Nephron progenitor cell (in vitro differentiated cells): ENCODE measurements around the gene CNKSR2.

Experiments
- DNase-seq: peaks from one replicate; pipeline ENCODE4 v3.0.0; 2021
- H3K27ac Mint-ChIP-seq: 2 replicates; pipeline ENCODE4 v1.8.0; 2021; ENCODE audit warnings: mild to moderate bottlenecking, moderate library complexity, mixed read lengths
- H3K27me3 Mint-ChIP-seq: 2 replicates; pipeline ENCODE4 v1.8.0; 2021; ENCODE audit warnings: mild to moderate bottlenecking, low read depth, mixed read lengths; ENCODE audit not compliant: poor library complexity
- H3K36me3 Mint-ChIP-seq: 2 replicates; pipeline ENCODE4 v1.8.0; 2021; ENCODE audit warnings: low read depth, mixed read lengths
- H3K4me1 Mint-ChIP-seq: 2 replicates; pipeline ENCODE4 v1.8.0; 2021; ENCODE audit warnings: mixed read lengths
- H3K4me3 Mint-ChIP-seq: 2 replicates; pipeline ENCODE4 v1.8.0; 2021; ENCODE audit warnings: mild to moderate bottlenecking, moderate library complexity, mixed read lengths
- H3K9me3 Mint-ChIP-seq: 2 replicates; pipeline ENCODE4 v1.8.0; 2021; ENCODE audit warnings: mild to moderate bottlenecking, moderate library complexity, mixed read lengths
- TF ChIP-seq, protein P1 (sequence below): fragments of 200-600 bp; sonication (generic); IDR thresholded peaks from 2 replicates; pipeline ENCODE4 v1.5.0; 2021; ENCODE audit warnings: antibody characterized with exemption

CNKSR2 gene

DNA sequence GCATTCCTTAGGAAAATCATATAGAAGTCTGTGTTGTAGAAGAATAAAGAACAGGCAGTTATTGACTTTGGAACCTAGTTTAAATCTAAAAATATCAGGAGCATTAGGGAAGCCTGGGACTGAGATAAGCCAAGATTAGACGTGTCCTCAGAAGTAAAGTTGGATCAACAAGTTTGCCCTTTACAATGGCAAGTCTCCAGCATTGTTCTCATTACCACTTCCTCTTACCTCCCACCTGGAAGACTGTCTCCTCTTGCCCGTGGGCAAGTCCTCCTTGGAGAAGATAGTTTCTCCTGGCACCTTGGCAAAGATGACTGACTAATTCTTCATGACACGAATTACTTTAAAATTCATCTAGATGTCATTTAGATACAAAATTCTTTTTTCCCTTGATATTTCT lies 37.8 kb downstream of the CNKSR2 start:
- H3K27me3 Mint-ChIP-seq: peaks cover 3% of the 10 kb centered on the region
- DNase-seq: no peak
- no peak overlapping the region for H3K27ac Mint-ChIP-seq
- TF ChIP-seq, protein P1, sequence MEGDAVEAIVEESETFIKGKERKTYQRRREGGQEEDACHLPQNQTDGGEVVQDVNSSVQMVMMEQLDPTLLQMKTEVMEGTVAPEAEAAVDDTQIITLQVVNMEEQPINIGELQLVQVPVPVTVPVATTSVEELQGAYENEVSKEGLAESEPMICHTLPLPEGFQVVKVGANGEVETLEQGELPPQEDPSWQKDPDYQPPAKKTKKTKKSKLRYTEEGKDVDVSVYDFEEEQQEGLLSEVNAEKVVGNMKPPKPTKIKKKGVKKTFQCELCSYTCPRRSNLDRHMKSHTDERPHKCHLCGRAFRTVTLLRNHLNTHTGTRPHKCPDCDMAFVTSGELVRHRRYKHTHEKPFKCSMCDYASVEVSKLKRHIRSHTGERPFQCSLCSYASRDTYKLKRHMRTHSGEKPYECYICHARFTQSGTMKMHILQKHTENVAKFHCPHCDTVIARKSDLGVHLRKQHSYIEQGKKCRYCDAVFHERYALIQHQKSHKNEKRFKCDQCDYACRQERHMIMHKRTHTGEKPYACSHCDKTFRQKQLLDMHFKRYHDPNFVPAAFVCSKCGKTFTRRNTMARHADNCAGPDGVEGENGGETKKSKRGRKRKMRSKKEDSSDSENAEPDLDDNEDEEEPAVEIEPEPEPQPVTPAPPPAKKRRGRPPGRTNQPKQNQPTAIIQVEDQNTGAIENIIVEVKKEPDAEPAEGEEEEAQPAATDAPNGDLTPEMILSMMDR: no peak
- peaks cover 7% of the 10 kb centered on the region for H3K4me1 Mint-ChIP-seq
- H3K4me3 Mint-ChIP-seq: no peak overlapping the region
- peaks cover 15% of the 10 kb centered on the region for H3K9me3 Mint-ChIP-seq
- H3K36me3 Mint-ChIP-seq: peaks cover 17% of the 10 kb centered on the region

DNA sequence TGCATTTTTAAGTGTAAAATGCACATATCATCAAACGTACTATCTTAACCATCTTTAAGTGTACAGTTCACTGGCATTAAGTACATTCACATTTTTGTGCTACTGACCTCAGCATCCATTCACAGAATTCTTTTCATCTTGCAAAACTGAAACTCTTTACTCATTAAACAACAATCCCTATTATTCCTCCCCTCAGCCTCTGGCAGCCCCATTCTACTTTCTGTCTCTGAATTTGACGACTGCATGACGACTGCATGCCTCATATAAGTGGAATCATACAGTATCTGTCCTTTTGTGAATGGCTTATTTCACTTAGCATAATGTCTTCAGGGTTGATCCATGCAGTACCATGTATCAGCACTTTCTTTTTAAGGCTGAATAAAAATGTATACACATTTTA lies 38.7 kb downstream of the CNKSR2 start:
- TF ChIP-seq, protein P1: no peak
- Mint-ChIP-seq H3K27me3 (peaks cover 3% of the 10 kb centered on the region), H3K36me3 (peaks cover 21% of the 10 kb centered on the region)

DNA sequence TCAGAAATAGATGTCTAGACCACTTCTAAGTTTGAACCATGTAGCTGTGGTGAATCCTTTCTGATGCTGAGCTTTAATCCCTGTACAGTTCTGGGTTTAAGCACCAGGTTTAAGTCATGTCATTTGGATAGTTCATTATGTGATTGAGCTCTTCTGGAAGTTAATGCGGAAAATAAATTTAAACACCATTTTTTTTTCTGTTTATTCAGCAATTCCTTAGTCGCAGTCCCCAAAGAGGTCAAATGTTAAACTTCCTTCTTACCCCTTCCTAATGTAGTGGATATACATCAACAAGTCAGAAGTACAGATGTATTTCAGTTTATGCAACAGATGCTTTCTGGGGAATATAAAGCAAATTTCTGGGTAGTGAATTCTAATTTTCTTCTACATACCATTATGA lies 52.9 kb downstream of the CNKSR2 start:
- Mint-ChIP-seq H3K4me1 (no peaks in the 10 kb centered on the region), H3K36me3 (peaks cover 4% of the 10 kb centered on the region), H3K9me3 (no peaks in the 10 kb centered on the region), H3K4me3 (no peak overlapping the region), H3K27me3 (no peaks in the 10 kb centered on the region), H3K27ac (no peak overlapping the region)
- TF ChIP-seq, protein P1: no peak
- DNase-seq: no peak

More for the DNA sequence above, 38.7 kb downstream of the CNKSR2 start:
- no peak for DNase-seq
- Mint-ChIP-seq H3K4me3 (no peak overlapping the region), H3K27ac (no peak overlapping the region), H3K4me1 (peaks cover 7% of the 10 kb centered on the region), H3K9me3 (peaks cover 22% of the 10 kb centered on the region)

DNA sequence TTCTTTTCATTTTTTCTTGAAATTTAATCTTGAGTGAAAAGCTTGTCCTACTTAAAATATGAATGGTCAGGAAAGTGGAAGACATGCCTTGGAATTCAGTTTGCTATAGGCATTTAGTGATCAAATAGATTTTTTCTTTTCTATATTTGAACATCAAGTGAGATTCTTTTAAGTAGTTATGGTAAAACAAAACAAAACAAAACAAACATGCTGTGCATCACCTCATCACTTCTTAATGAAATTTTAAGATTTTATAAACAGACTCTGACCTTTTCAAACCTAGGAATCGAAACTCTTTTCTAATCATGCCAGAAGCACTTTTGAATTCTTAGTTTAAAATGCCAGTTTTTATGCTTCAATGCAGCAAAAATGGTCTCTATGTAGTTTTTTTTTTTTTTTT lies 62.8 kb downstream of the CNKSR2 start:
- DNase-seq: no peak
- TF ChIP-seq, protein P1: no peak
- no peak overlapping the region for H3K4me3 Mint-ChIP-seq
- H3K27ac Mint-ChIP-seq: no peak overlapping the region
- no peaks in the 10 kb centered on the region for H3K9me3 Mint-ChIP-seq
- H3K4me1 Mint-ChIP-seq: no peaks in the 10 kb centered on the region
- no peaks in the 10 kb centered on the region for H3K27me3 Mint-ChIP-seq
- no peaks in the 10 kb centered on the region for H3K36me3 Mint-ChIP-seq

DNA sequence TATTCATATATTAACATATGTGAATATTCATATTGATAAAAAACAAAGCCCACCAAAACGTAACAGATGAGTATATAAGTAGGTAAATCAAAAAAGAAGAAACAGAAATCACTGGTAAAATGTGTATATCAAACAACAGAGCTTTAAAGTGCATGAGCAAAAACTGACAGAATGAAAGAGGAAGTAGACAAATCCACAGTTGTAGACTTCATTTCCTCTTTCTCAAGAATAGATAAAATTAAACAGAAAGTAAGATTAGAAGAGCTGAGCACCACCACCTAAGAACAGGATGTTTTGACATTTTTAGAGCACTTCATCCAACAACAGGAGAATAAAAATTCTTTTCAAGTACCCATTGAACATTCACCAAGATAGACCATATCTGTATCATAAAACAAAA lies 64.6 kb downstream of the CNKSR2 start:
- no peak overlapping the region for H3K27ac Mint-ChIP-seq
- H3K4me3 Mint-ChIP-seq: no peak overlapping the region
- DNase-seq: no peak
- no peaks in the 10 kb centered on the region for H3K4me1 Mint-ChIP-seq
- TF ChIP-seq, protein P1: no peak
- H3K27me3 Mint-ChIP-seq: no peaks in the 10 kb centered on the region
- no peaks in the 10 kb centered on the region for H3K36me3 Mint-ChIP-seq
- no peaks in the 10 kb centered on the region for H3K9me3 Mint-ChIP-seq

DNA sequence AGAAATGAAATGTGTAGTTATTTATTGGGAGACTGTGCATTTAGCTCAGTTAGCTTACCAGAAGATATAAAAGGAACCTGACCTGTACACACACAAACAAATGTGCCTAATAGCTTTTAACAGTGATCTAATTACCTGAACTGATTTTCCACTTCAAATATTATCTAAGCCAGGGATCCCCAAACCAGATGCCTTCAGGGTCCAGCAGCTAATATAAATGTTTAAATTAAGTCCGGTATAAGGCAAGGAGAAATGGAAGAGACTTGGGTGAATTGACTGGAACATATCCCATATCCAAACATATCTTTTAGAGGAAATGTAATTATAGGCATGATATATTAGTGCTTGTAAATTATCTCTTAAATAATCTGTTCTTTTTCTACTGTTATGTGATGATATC lies 66.7 kb downstream of the CNKSR2 start:
- no peaks in the 10 kb centered on the region for H3K36me3 Mint-ChIP-seq
- no peak overlapping the region for H3K4me3 Mint-ChIP-seq
- no peak overlapping the region for H3K27ac Mint-ChIP-seq
- TF ChIP-seq, protein P1: no peak
- no peaks in the 10 kb centered on the region for H3K9me3 Mint-ChIP-seq
- H3K27me3 Mint-ChIP-seq: no peaks in the 10 kb centered on the region
- H3K4me1 Mint-ChIP-seq: no peaks in the 10 kb centered on the region
- DNase-seq: no peak
